Ishikawa (cell line): ENCODE measurements around the gene LPAR2.

ENCODE experiments used
- CEBPB ChIP-seq: IDR thresholded peaks from 2 replicates; pipeline ENCODE4 v1.6.1; 2012
- CREB1 ChIP-seq: IDR thresholded peaks from 2 replicates; pipeline ENCODE4 v1.6.1; 2012; ENCODE audit warnings: low read depth
- EGR1 ChIP-seq: IDR thresholded peaks from 2 replicates; pipeline ENCODE4 v1.6.1; 2012
- EP300 ChIP-seq: IDR thresholded peaks from 2 replicates; pipeline ENCODE4 v1.6.1; 2012; ENCODE audit warnings: borderline replicate concordance
- FOXM1 ChIP-seq: IDR thresholded peaks from 2 replicates; pipeline ENCODE4 v1.6.1; 2012; ENCODE audit warnings: low read depth, borderline replicate concordance
- MAX ChIP-seq: IDR thresholded peaks from 2 replicates; pipeline ENCODE4 v1.6.1; 2012
- NFIC ChIP-seq: IDR thresholded peaks from 2 replicates; pipeline ENCODE4 v1.6.1; 2012
- RAD21 ChIP-seq: IDR thresholded peaks from 2 replicates; pipeline ENCODE4 v1.6.1; 2012; ENCODE audit warnings: low read depth
- TAF1 ChIP-seq: IDR thresholded peaks from 2 replicates; pipeline ENCODE4 v1.6.1; 2012; ENCODE audit warnings: low read depth, mild to moderate bottlenecking
- TEAD4 ChIP-seq: IDR thresholded peaks from 2 replicates; pipeline ENCODE4 v1.6.1; 2012
- YY1 ChIP-seq: IDR thresholded peaks from 2 replicates; pipeline ENCODE4 v1.6.1; 2012; ENCODE audit warnings: low read depth
- TF ChIP-seq, protein P1 (sequence below): IDR thresholded peaks from 2 replicates; pipeline ENCODE4 v1.6.1; 2012; ENCODE audit warnings: low read depth, mild to moderate bottlenecking
- TF ChIP-seq, protein P2 (sequence below): IDR thresholded peaks from 2 replicates; pipeline ENCODE4 v1.6.1; 2012

DNA sequence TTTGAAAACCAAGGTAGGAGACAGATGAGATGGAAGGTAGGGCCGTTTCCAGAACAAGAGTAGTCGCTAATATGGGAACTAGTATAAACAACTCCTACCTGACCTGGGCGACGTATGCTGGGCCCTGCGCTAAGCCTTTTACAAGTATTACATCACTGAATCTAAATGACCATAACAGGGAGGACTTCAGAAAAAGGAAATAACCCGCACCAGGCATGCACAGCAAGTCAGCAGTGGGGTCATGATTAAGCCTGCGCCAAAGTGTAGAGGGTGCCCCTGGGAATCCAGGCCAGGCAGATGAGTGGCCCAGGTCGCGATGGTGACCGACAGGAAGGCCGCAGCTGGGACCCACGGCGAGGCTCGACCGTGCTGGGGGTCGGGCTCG, 34.8 kb upstream of the LPAR2 start:
- TF ChIP-seq CEBPB (no peak), CREB1 (no peak), EGR1 (no peak), NFIC (no peak), EP300 (no peak), YY1 (no peak), MAX (no peak), FOXM1 (no peak), TAF1 (no peak), RAD21 (no peak), TEAD4 (no peak)
- TF ChIP-seq, protein P1, sequence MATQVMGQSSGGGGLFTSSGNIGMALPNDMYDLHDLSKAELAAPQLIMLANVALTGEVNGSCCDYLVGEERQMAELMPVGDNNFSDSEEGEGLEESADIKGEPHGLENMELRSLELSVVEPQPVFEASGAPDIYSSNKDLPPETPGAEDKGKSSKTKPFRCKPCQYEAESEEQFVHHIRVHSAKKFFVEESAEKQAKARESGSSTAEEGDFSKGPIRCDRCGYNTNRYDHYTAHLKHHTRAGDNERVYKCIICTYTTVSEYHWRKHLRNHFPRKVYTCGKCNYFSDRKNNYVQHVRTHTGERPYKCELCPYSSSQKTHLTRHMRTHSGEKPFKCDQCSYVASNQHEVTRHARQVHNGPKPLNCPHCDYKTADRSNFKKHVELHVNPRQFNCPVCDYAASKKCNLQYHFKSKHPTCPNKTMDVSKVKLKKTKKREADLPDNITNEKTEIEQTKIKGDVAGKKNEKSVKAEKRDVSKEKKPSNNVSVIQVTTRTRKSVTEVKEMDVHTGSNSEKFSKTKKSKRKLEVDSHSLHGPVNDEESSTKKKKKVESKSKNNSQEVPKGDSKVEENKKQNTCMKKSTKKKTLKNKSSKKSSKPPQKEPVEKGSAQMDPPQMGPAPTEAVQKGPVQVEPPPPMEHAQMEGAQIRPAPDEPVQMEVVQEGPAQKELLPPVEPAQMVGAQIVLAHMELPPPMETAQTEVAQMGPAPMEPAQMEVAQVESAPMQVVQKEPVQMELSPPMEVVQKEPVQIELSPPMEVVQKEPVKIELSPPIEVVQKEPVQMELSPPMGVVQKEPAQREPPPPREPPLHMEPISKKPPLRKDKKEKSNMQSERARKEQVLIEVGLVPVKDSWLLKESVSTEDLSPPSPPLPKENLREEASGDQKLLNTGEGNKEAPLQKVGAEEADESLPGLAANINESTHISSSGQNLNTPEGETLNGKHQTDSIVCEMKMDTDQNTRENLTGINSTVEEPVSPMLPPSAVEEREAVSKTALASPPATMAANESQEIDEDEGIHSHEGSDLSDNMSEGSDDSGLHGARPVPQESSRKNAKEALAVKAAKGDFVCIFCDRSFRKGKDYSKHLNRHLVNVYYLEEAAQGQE: no peak
- TF ChIP-seq, protein P2, sequence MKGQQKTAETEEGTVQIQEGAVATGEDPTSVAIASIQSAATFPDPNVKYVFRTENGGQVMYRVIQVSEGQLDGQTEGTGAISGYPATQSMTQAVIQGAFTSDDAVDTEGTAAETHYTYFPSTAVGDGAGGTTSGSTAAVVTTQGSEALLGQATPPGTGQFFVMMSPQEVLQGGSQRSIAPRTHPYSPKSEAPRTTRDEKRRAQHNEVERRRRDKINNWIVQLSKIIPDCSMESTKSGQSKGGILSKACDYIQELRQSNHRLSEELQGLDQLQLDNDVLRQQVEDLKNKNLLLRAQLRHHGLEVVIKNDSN: no peak
